Measurements from ENCODE around the gene TTC28.
A peak's percentile ranks its signal among the peaks of the same experiment; 100 is the strongest.
"Not testable (repeated sequence)": the region's sequence is repeated elsewhere in the genome, so short reads cannot be mapped to it uniquely, and the experiment has no call there.

The TTC28 gene

DNA sequence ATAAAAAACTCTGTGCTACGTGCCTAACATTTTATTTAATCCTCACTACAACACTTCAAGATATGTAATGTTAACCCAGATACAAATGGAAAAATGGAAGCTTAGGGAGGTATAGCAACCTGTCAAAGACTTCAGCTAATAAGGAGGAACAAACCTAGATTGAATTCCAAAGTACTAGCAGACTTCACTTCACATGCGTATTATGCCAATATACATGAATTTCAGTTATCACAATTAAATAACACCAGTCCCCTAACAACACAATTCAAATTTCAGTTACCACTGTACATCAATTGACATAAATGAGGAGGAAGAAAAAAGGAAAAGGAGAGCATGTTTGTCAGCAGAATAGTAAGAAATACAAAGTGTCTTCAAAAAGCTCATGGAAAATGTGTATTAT lies 60.4 kb downstream of the TTC28 start:
- peaks cover 3% of the 10 kb centered on the region for H3K4me1 Mint-ChIP-seq
- no peak overlapping the region for H3K27ac Mint-ChIP-seq
- TF ChIP-seq, protein P1, sequence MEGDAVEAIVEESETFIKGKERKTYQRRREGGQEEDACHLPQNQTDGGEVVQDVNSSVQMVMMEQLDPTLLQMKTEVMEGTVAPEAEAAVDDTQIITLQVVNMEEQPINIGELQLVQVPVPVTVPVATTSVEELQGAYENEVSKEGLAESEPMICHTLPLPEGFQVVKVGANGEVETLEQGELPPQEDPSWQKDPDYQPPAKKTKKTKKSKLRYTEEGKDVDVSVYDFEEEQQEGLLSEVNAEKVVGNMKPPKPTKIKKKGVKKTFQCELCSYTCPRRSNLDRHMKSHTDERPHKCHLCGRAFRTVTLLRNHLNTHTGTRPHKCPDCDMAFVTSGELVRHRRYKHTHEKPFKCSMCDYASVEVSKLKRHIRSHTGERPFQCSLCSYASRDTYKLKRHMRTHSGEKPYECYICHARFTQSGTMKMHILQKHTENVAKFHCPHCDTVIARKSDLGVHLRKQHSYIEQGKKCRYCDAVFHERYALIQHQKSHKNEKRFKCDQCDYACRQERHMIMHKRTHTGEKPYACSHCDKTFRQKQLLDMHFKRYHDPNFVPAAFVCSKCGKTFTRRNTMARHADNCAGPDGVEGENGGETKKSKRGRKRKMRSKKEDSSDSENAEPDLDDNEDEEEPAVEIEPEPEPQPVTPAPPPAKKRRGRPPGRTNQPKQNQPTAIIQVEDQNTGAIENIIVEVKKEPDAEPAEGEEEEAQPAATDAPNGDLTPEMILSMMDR (IDR thresholded peaks at IDR 0.05; ENCODE audit: unreplicated experiment in 3 of 3) = no peak
- H3K9me3 Mint-ChIP-seq = peaks cover 8% of the 10 kb centered on the region
- H3K27me3 Mint-ChIP-seq (ENCODE audit: low read depth) = no peaks in the 10 kb centered on the region
- no peak overlapping the region for H3K4me3 Mint-ChIP-seq
- peaks cover 27% of the 10 kb centered on the region for H3K36me3 Mint-ChIP-seq (ENCODE audit: low read depth)

DNA sequence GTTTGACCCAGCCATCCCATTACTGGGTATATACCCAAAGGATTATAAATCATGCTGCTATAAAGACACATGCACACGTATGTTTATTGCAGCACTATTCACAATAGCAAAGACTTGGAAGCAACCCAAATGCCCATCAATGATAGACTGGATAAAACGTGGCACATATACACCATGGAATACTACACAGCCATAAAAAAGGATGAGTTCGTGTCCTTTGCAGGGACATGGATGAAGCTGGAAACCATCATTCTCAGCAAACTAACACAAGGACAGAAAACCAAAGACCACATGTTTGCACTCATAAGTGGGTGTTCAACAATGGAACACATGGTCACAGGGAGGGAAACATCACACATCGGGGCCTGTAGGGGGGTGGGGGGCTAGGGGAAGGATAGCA lies 64.2 kb downstream of the TTC28 start:
- Mint-ChIP-seq H3K9me3 (peaks cover 39% of the 10 kb centered on the region), H3K36me3 (ENCODE audit: low read depth) (peaks cover 56% of the 10 kb centered on the region)
- not testable (repeated sequence) for H3K4me3 Mint-ChIP-seq; H3K4me1 Mint-ChIP-seq; H3K27me3 Mint-ChIP-seq (ENCODE audit: low read depth); H3K27ac Mint-ChIP-seq

DNA sequence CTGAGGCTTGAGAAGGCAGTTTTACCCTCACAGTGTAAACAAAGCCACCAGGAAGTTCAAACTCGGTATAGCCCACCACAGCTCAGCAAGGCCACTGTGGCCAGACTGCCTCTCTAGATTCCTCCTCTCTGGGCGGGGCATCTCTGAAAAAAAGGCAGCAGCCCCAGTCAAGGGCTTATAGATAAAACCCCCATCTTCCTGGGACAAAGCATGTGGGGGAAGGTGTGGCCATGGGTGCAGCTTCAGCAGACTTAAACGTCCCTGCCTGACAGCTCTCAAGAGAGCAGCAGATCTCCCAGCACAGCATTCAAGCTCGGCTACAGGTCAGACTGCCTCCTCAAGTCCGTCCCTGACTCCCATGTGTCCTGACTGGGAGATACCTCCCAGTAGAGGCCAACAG lies 69.7 kb downstream of the TTC28 start:
- Mint-ChIP-seq H3K27me3 (ENCODE audit: low read depth) (no peaks in the 10 kb centered on the region), H3K4me3 (no peak overlapping the region), H3K9me3 (peaks cover 43% of the 10 kb centered on the region), H3K4me1 (peaks cover 18% of the 10 kb centered on the region), H3K36me3 (ENCODE audit: low read depth) (peaks cover 53% of the 10 kb centered on the region), H3K27ac (no peak overlapping the region)
- TF ChIP-seq, protein P1 (IDR thresholded peaks at IDR 0.05; ENCODE audit: unreplicated experiment in 3 of 3) = no peak

DNA sequence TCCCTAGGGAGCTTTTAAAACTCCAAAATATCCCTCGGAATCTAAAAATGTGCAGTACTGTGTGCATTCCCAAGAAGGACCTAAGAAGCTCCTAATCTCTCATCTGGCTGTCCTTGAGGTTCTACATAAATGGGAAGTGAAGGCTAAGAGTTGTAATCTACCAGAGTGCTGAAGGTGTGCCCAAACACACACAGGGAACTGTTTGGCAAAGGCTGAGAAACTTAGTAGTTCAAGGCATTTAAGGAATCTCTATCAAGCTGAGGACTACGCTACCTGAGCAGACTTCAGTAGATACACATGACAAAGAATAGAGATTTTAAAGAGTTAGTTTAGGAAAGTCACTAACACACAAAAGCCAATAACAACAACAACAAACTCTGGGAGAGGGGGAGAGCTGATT lies 71.1 kb downstream of the TTC28 start:
- no peak overlapping the region for H3K4me3 Mint-ChIP-seq
- H3K27me3 Mint-ChIP-seq (ENCODE audit: low read depth) = no peaks in the 10 kb centered on the region
- H3K36me3 Mint-ChIP-seq (ENCODE audit: low read depth) = peaks cover 40% of the 10 kb centered on the region
- peak overlapping the region in 1 of 3 experiments; percentile 12 for H3K27ac Mint-ChIP-seq
- TF ChIP-seq, protein P1 (IDR thresholded peaks at IDR 0.05; ENCODE audit: unreplicated experiment in 3 of 3) = no peak
- peaks cover 20% of the 10 kb centered on the region for H3K4me1 Mint-ChIP-seq
- H3K9me3 Mint-ChIP-seq = peaks cover 31% of the 10 kb centered on the region

DNA sequence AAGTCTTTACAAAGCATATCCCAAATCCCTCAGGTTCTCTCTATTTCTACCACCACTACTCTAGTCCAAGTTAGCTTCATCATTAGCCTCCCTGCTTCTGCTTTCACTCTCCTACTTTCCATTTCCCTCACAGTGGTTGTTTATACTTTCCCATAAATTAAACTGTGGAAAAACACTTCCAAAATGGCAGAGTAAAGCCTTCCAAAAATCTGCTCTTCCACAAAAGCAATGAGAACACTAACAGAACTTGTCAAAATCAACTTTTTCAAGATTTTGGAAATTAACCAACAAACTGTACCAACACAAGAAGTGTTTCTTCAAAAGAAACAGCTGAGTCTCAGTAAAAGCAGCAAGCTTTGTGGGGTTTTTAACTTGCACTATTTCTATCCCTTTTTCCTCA lies 71.8 kb downstream of the TTC28 start:
- TF ChIP-seq, protein P1 (IDR thresholded peaks at IDR 0.05; ENCODE audit: unreplicated experiment in 3 of 3) = no peak
- H3K27me3 Mint-ChIP-seq (ENCODE audit: low read depth) = no peaks in the 10 kb centered on the region
- H3K4me3 Mint-ChIP-seq = no peak overlapping the region
- H3K27ac Mint-ChIP-seq = peak overlapping the region; percentile 4 to 13 (median 12)
- H3K9me3 Mint-ChIP-seq = peaks cover 23% of the 10 kb centered on the region
- H3K4me1 Mint-ChIP-seq = peaks cover 20% of the 10 kb centered on the region
- peaks cover 32% of the 10 kb centered on the region for H3K36me3 Mint-ChIP-seq (ENCODE audit: low read depth)

DNA sequence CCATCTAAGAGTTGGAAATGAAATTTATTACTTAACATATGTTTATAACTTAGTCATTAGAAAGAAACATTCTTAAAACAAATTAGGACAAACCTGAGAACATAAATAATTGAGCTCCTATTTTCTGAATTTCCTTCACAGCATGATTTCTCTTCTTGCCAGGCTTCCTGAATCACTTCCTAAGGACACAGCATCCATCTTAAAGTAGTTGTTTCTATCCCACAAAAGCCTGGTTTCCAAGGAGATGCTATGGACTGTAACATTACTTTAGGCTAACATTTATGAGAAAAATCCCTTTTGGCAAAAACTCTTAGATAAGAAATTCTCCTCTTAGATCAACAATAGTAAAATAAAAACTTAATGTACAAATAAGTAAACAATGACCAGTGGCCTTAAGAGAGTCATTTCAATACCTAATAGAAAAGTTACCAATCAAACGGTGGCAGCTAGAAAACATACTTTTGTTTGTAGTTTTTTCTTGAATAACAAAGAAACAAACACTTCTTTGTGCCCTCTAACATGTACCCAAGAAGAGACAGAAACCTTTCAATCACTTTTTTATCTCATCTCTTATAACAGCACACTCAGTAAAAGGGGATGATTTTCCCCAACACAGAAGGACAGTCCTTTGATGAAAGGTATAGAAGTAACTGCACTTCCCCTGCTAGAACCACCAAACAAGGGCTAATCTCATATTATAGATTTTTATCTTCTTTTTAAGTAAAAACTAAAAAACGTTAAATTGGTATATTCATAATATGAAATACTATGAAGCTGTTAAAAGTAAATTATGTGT lies 74.5 kb downstream of the TTC28 start:
- Mint-ChIP-seq H3K36me3 (ENCODE audit: low read depth) (peaks cover 10% of the 10 kb centered on the region), H3K27me3 (ENCODE audit: low read depth) (no peaks in the 10 kb centered on the region), H3K4me1 (peaks cover 20% of the 10 kb centered on the region), H3K4me3 (no peak overlapping the region), H3K27ac (peak overlapping the region in 2 of 3 experiments; percentile 44 to 53), H3K9me3 (peaks cover 4% of the 10 kb centered on the region)
- TF ChIP-seq, protein P1 (IDR thresholded peaks at IDR 0.05; ENCODE audit: unreplicated experiment in 3 of 3) = no peak

All from nephron (organoid).